Erythroblast (primary cell): Measurements from ENCODE around the gene WWP2.

Experiments
- GATA1 ChIP-seq: IDR thresholded peaks from 2 replicates; pipeline ENCODE4 v1.6.1; 2011; ENCODE audit warnings: low read depth, mild to moderate bottlenecking, control low read depth, low read length, moderate library complexity
- POLR2A ChIP-seq: IDR thresholded peaks from 2 replicates; pipeline ENCODE4 v1.6.1; 2011; ENCODE audit warnings: mild to moderate bottlenecking, low read length

- TF ChIP-seq POLR2A = no peak
- TF ChIP-seq GATA1 = no peak
Observed at GRCh38 chr16:69924777-69925191, 162.7 kb downstream of the WWP2 start.
